GM21528 (cell line): ENCODE measurements around the gene UBE2D3.

ENCODE experiments used
- ATAC-seq: cut with Tn5 transposase; IDR thresholded peaks from one replicate; pipeline ENCODE4 v1.9.1; 2021; ENCODE audit warnings: mild to moderate bottlenecking, moderate library complexity; ENCODE audit not compliant: unreplicated experiment, low FRiP score

Gene UBE2D3

DNA sequence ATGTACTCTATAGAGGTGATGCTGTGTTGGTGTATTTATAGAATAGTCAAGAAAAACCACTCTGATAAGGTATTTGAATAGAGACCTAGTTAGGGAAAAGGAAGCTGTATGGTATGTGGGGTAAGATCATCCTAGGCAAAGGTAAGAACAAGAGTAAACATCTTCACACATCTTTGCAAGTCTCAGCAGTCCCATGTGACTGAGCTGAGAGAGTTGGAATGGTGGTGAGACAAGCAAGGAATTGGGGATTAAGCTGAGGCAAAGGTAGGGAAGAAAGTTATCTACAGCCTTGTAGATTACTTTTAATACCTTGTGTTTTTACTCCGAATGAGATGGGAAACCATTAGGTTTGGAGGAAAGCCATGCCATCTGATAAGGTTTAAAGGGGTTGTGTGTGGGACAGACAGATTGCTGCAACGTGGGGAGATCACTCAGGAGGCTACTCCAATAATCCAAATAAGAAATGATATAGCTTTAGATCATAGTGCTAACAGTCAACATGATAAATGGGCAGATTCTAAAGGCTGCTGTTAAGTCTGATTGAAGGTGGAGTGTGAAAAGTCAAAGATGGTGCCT lies 34.9 kb downstream of the UBE2D3 start:
- ATAC-seq: no peak

- no peak for ATAC-seq
Observed at GRCh38 chr4:102791318-102791835, 36.0 kb downstream of the UBE2D3 start.

DNA sequence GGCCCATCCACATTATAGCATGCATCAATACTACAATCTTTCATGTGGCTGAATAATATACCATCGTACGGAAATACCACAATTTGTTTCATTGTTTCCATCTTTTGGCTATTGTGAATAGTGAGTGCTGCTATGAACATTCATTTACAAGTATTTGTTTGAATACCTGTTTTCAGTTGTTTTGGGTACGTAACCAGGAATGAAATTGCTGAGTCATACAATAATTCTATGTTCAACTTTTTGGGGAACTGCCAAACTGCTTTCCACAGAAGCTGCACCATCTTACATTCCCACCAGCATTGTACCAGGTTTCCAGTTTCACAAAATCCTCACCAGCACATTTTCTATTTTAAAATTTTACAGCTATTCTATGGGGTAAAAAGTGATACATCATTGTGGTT lies 38.0 kb downstream of the UBE2D3 start:
- no peak for ATAC-seq

- ATAC-seq: no peak
Observed at GRCh38 chr4:102787944-102788343, 39.4 kb downstream of the UBE2D3 start.

GRCh38 chr4:102787096-102787881 lies 40.1 kb downstream of the UBE2D3 start:
- no peak for ATAC-seq

GRCh38 chr4:102786279-102786678 lies 41.1 kb downstream of the UBE2D3 start:
- ATAC-seq: no peak

- ATAC-seq: no peak
Observed at GRCh38 chr4:102783006-102783405, 44.3 kb downstream of the UBE2D3 start.

GRCh38 chr4:102781570-102781969 lies 45.8 kb downstream of the UBE2D3 start:
- ATAC-seq: no peak

- ATAC-seq: no peak
Observed at GRCh38 chr4:102780476-102781144, 46.7 kb downstream of the UBE2D3 start.

DNA sequence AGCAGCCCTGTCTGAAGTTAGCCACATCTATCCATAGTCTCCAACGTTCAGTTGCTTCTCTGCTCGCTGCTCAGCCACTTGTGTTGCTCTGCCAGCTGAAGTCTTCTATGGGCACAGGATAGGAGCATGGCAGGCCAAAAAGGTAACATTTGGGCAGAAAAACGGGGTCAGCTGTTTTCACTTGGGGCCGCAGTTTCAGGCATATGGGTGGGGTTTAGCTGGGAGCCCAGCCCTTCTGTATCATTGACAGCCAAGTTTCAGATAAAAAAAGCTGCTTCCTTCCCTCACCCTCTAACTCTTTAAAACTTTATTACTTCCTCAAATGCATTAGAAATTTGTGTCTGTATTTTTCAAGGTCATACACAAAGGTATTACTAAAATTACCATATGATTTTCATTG lies 48.1 kb downstream of the UBE2D3 start:
- no peak for ATAC-seq

- ATAC-seq: no peak
Observed at GRCh38 chr4:102778720-102779119, 48.6 kb downstream of the UBE2D3 start.

- ATAC-seq: no peak
Observed at GRCh38 chr4:102775805-102776204, 51.5 kb downstream of the UBE2D3 start.

DNA sequence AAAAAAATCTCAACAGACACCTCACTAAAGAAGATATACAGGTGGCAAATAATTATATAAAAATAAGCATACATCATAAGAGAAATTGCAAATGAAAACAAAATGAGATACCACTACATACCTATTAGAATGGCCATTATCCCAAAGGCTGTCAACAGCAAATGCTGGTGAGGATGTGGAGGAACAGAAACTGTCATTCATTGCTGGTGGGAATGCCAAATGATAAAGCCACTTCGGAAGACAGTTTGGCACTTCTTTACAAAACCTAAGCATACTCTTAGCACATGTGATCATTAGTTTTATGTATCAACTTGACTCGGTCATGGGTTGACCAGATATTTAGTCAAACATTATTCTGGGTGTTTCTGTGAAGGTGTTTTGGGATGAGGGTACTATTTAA lies 53.1 kb downstream of the UBE2D3 start:
- no peak for ATAC-seq

GRCh38 chr4:102772738-102773340 lies 54.5 kb downstream of the UBE2D3 start:
- no peak for ATAC-seq

GRCh38 chr4:102764901-102765300 lies 62.5 kb downstream of the UBE2D3 start:
- ATAC-seq: no peak

DNA sequence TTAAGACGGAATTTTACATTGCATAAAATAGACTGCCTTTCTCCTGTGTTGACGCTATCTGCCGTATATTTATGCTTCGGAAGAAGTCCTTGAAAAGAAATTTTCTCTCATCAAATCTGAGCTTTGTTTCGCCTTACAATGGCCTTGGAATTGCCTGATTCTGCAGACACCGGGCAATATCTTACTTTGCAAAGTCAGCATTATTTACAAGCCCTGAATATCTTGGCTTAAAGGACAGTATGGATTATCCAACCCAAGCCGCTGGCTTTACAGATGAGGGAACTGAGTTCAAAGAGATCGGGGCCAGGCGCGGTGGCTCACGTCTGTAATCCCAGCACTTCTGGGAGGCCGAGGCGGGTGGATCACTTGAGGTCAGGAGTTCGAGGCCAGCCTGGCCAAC lies 65.4 kb downstream of the UBE2D3 start:
- no peak for ATAC-seq

- ATAC-seq: peak; percentile 24
Observed at GRCh38 chr4:102761296-102761701, 66.1 kb downstream of the UBE2D3 start.

- ATAC-seq: peak; percentile 92
Observed at GRCh38 chr4:102760645-102761295, 66.6 kb downstream of the UBE2D3 start, which contains the start of gene MANBA. TSS of gene MANBA (minus strand) at chr4:102760968. CDS start at chr4:102760894, 74 bp downstream.

- ATAC-seq: peak; percentile 73
Observed at GRCh38 chr4:102759831-102760644, 67.3 kb downstream of the UBE2D3 start.
